G401 (cell line): ENCODE results near the gene BAD. TPM values are rescaled to one million over a fixed set of nuclear protein-coding genes. Genes with fewer than 3 reads are reported as not detected.
A peak's percentile ranks its signal among the peaks of the same experiment; 100 is the strongest.
"Not testable (repeated sequence)": the region's sequence is repeated elsewhere in the genome, so short reads cannot be mapped to it uniquely, and the experiment has no call there.

Source experiments
- DNase-seq: peaks from one replicate; pipeline ENCODE4 v3.0.0-alpha.2; 2015; ENCODE audit warnings: low spot score
- in situ Hi-C: cut with HindIII; loops from 2 replicates; pipeline ENCODE4 v1.10.0; 2016; ENCODE audit warnings: low sequenced_read_pairs, mixed read lengths
- total RNA-seq: library from RNA; depleted of rRNA; stranded (reverse); fragments of >200 nt; shearing (Covaris generic); gene quantifications from 2 replicates; pipeline ENCODE4 v1.2.3, GENCODE V29; 2014

The BAD gene
- total RNA-seq, 1 experiment from 2014 or later = 146 TPM

DNA sequence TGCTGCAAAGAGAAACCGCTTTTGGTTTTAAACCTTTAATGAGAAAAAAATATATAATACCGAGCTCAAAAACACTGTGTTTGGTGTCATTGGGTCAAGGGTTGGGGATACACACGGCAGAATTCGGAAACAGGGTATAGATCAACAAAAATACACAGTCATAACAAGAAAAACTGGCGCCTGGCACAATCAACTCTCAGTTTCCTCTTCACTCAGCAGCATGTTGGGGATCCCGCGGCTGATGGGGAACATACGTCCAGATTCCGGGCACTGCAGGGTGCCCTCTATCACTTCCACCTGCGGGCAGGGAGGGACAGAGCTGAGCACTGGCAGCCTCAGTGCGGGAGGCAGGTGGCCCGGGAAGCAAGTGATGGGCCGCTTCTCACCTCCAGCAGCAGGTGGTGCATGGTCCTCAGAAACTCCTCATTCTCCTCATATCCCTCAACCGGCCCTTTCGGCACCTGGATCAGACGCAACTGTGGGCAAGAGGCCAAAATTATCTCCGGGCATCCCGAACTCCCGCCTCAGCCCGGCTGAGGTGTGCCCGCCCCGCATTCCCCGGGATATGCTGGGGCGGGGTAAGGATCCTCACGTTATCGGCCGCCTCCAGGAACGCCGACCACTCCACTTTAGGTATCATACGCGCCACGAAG, 32.3 kb upstream of the BAD start:
- in situ Hi-C loops = no loop called here
- peak; percentile 55 for DNase-seq

- DNase-seq, in situ Hi-C loops: not testable (repeated sequence)
Observed at GRCh38 chr11:64315667-64316526, 31.4 kb upstream of the BAD start.

GRCh38 chr11:64314805-64315561, 30.5 kb upstream of the BAD start:
- in situ Hi-C loops = no loop called here
- DNase-seq = no peak

- DNase-seq = no peak
- in situ Hi-C loops = no loop called here
Observed at GRCh38 chr11:64314146-64314804, 29.8 kb upstream of the BAD start.

- in situ Hi-C loops = no loop called here
- DNase-seq = no peak
Observed at GRCh38 chr11:64313491-64314145, 29.2 kb upstream of the BAD start.

DNA sequence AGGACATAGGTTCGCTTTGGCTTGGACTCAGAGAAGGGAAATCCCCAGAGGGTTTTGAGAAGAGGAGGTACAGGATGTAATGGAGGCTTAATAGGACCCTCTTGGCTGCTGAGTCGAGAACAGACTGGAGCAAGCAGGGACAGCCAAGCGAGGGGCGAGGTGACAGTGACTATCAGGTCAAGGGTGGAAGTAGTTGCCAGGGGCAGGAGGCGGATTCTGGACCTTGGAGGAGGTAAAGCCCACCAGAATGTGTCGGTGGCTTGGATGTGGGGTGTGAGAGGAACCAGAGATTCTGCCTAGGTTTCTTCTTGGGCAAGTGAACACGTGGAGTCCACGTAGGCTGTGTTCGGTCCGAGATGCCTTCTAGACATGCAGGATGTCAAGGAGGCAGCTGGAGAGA, 28.5 kb upstream of the BAD start:
- no peak for DNase-seq
- in situ Hi-C loops = no loop called here

GRCh38 chr11:64307795-64308194, 23.3 kb upstream of the BAD start:
- in situ Hi-C loops, DNase-seq: not testable (repeated sequence)

- in situ Hi-C loops = no loop called here
- DNase-seq = peak; percentile 35
Observed at GRCh38 chr11:64306876-64307622, 22.6 kb upstream of the BAD start.

GRCh38 chr11:64306563-64306875, 22.1 kb upstream of the BAD start:
- no peak for DNase-seq
- in situ Hi-C loops = no loop called here

- peak; percentile 58 for DNase-seq
- in situ Hi-C loops = no loop called here
Observed at GRCh38 chr11:64305691-64306562, 21.5 kb upstream of the BAD start.

DNA sequence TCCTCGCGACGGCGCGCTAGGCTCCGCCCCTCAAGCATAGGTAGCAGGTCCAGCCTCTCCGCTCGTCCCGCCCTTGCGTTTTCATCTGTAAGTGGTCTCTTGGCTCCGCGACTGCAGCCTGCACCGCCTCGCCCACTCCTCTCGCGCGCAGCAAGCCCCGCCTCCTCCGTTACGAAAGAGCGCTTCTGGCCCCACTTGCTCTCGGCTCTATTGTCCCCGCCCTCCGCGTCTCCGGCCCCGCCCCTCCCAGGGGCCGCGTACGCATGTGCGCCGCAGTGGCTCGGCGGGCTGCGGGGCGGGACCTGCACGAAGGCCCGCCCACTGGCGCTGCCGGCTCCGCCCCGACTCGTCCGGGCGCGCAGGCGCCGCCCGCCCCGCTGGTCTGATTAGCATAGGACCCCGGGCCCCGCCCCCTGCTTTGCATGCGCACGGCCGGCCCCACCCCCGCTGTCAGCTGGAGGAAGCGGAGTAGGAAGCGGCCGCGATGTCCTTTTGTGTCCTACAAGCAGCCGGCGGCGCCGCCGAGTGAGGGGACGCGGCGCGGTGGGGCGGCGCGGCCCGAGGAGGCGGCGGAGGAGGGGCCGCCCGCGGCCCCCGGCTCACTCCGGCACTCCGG, 20.7 kb upstream of the BAD start, which contains the start of gene ESRRA:
ESRRA (plus strand) TSS at position 450 of the 616 bp plus-strand sequence. CDS start 1,656 bp downstream, outside the sequence.
- peak; percentile 98 for DNase-seq
- in situ Hi-C loops = no loop called here

GRCh38 chr11:64304316-64305072, 20.0 kb upstream of the BAD start:
- in situ Hi-C loops = no loop called here
- DNase-seq = peak; percentile 94

DNA sequence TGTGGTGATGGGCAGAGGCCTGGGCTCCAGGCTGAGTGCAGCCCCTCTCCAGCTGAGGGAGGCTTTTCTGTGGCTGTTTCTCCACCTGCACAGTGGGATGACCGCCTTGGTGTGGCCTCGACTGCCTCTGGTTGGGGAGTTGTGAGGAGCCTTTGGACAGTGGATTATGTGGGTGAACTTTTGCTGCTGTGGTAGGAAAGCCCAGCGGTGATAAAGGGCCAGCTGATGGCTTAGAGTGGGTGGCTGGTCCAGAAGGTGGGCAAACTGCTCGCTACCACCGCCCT, 19.5 kb upstream of the BAD start:
- in situ Hi-C loops = no loop called here

GRCh38 chr11:64303109-64304031, 18.9 kb upstream of the BAD start:
- in situ Hi-C loops = no loop called here

More for the DNA sequence above, 19.5 kb upstream of the BAD start:
- DNase-seq = no peak

DNA sequence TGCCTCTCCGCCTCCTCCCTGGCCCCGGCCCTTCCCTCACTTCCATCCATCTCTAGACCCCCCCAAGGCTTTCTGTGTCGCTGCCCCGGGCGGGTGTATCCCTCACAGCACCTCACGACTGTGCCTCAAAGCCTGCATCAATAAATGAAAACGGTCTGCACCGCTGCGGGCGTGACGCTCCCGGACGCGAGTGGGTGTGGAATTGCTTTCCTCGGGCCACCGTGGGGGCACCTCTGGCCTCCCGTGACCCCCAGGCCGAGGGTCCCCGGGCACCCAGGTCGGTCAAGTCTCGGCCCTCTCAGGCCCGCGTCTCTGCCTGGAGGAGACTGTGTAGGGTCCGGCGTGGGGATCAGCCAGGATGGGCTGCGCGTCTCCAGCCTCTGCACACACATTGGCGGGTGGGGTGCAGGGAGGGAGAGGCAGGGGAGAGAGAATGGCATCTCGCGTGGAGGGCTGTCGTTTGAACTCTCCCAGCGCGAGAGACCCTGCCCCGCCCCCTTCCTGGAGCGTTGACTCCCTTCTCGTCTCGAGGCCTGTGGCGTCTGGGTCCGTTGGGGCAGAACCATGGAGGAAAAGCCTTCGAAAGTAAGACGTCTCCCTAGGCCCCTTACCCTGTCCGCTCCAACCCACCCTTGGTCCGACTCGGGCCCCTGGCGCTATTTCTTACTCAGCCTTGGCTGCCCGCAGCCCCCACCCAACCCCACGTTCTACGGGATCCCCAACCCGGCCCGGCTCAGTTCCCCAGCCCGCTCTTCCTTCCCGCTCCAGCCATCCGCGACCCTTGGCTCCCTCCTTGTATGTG, 15.6 kb upstream of the BAD start, which contains the start of gene CATSPERZ:
CATSPERZ (plus strand) TSS at position 512 of the 802 bp plus-strand sequence; CDS start at position 565, 53 bp downstream.
- DNase-seq = peak; percentile 36
- in situ Hi-C loops = no loop called here

More at GRCh38 chr11:64303109-64304031, 18.9 kb upstream of the BAD start:
- no peak for DNase-seq
